HG03439 (cell line): ENCODE results near the gene BAIAP2.

ENCODE experiments used
- ATAC-seq: cut with Tn5 transposase; IDR thresholded peaks from one replicate; pipeline ENCODE4 v1.9.1; 2021; ENCODE audit warnings: mild to moderate bottlenecking, moderate library complexity; ENCODE audit not compliant: unreplicated experiment

Gene BAIAP2

DNA sequence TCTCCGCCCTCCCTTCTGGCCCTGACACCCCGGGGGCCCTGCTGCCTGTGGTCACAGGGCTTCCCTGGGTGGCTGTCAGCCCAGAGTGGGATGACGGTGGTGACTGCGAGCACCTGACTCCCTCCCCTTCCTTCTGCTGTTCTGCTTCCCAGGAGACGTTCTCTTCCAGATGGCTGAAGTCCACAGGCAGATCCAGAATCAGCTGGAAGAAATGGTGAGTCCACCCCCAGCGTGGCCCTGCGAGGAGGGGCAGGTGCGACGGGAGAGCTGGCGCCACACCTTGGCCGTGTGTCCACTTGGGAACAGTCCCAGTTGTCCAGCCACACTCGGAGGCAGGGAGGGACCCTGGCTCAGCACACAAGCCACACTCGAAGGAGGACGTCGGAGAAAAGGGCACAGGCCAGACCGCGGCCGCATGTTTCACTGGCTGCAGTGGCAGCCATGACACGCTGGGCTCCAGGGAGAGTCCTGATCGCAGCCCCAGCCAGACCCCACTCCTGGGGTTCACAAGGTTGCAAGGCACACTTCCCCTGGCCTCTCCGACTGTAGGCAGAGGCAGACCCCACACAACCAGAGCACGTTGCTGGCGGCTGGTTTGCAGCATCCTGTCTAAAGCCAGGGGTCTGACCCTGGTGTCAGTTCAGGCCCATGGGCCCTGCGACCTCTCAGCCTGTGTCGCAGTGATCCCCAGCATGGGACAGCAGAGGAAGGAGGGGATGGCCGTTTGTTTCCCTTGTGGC, 49.9 kb downstream of the BAIAP2 start:
- ATAC-seq: no peak

DNA sequence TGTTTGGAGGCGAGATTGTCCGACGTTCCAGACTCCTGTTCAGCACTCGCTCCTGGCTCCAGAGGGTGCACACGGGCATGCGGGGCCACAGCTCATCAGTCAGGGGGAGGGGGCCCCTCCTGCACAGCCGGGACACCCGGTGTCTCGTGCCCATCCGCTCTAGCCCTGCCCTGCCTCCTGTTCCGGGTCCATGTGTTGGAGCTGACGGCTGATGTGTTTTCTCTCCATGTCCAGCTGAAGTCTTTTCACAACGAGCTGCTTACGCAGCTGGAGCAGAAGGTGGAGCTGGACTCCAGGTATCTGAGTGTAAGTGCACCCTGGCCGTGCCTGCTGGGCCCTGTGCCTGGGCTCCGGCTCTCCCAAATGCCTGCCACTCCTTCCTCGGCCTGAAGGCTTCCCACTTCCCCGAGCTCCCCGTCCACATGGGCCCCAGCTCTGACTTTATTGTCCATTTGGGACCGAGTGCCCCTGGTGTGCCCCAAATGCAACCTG, 50.5 kb downstream of the BAIAP2 start:
- ATAC-seq: no peak

DNA sequence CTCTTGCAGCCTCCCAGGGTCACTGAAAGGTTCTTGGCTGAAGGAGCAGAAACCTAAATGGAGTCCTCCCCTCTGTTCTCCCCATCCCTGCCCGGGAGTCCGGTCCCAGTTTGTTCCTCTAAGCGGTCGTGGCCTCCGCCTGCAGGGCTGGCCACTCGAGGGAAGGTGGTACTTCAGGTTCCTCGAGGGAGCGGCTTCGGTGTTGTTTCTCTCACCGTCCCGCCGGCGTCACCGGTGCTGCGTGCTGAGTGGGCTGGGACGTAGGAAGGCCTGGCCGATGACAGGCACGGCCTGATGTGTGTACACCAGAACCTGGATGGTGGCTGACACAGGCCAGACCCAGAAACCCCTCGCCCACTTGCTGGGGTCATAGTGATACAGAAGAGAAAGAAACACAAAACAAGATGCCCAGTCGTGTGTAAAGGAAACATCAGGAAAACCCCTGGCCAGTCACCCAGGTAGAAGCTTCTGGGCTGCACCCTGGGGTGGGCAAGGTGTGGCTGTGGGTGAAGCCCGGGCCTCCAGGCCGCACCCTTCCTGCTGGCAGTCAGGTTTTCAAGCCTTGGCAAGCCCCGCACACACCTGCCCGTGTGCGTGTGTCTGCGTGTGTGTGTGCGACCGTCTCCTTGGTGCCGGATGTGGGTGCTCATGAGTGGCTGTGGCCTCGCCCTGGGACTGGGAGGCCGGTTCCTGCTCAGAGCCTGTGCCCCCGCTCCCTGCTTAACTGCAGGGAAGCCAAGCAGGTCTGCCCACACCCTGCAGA, 52.0 kb downstream of the BAIAP2 start:
- no peak for ATAC-seq

DNA sequence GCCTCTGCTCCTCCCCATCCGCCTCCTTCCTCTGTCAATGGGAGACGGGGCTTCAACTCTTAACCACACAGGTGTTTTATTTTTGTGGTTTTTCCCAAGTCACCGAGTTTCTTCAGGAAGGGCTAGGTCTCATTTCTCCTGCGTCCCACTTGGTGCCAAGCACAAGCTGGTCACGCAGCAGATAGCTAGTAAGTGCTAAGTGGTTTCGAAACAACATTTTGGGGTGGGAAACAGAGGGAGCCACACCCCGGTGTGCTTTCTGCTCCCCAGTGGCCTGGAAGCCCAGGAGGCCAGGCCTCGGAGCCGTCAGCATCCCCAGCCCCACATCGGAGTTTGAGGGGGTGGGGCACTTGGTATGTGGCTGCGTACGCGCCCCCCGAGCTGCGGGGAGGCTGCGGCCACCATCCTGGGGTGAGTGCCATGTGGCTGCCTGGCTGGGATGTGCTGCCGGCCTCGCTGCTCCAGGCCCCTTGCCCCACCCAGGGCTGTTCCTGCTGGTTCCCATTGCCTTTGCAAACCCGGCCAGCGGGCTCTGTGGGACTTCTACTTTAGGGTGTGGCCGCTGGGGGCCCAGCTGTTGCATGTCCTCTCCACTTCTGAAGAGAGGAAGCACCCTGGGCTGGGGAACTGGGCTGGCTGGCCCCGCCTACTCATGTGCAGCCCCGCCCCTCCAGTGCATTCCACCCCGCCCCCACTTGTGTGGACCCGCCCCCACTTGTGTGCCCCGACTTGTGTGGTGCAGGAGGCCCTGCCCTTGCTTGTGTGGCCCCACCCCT, 55.6 kb downstream of the BAIAP2 start:
- no peak for ATAC-seq

DNA sequence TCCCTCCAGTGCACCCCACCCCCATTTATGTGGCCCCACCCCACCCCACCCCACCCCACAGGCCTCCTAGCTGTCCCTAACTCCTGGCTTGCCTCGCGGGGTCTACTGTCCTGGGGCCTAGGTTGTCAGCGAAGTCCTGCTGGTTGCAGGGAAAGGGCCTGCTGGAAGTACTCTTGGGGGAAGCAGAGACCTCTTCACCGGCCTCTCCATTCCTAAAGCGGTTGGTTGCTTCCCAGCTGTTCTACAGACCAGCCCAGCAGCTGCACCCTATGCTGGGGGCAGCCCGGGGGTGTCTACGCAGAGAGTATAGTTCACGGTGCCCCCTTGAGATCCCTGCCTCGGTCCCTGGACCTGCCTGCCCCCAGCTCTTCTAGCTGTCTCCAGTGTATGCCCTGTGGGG, 56.2 kb downstream of the BAIAP2 start:
- no peak for ATAC-seq

DNA sequence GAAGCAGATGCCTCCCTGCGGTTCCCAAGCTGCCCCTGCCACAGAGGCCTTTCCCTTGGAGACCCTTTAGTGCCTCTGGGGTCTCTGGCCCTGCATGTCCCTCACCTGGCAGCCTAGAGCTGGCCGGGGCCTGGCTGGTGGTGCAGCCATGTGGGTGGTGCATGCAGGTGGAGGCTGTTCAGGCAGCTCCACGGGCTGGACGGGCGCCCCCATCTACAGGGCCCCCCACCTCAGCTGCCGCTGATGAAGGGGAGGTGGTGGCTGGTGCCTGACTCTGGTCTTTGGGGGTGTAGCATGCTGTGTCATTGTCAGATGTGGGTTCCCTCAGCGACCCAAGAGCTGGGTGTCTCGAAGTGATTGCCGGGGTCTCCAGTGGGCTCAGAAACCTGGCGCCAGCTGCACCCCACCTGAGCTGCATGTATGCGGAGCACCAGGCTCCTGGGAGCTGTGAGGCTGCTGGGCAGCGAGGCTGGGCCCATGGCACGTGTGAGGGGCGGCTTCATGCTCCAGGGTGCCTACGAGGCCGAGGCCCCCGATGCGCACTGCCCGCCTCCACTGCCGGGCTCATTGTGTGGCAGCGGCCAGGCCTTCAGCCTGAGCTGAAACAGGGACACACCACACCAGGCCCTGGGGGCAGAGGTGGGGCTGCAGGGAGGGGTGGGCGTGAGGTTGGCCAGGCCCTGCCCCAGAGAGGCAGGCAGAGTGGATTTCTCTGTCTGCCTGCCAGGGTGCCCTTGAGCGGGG, 57.0 kb downstream of the BAIAP2 start:
- no peak for ATAC-seq

DNA sequence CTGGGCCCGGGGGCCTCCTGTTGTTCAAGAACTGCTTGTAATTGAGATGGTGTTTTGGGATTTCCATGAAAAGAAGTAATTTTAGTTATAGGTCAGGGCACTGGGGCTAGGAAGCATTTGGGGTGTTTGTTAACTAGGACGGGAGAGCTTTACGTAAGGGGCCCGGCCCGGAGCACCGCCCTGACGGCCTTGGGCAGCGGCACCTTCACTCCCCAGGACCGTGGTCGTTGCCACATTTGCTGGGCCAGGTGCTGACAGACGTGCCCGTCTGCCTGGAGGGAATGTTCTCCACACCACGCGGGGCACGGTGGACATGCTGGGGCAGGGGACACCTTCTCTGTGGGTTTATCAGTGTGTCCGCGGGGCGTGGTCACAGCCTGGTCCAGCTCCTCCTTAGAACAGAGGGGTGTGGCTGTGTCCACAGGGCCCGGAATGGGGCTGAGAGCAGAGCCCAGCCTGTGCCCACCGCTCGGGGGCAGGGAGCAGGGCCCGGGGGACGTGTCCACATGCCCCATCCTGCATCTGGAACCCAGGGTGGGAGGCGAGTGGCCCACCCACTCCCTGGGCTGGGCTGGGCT, 57.7 kb downstream of the BAIAP2 start:
- ATAC-seq: no peak

DNA sequence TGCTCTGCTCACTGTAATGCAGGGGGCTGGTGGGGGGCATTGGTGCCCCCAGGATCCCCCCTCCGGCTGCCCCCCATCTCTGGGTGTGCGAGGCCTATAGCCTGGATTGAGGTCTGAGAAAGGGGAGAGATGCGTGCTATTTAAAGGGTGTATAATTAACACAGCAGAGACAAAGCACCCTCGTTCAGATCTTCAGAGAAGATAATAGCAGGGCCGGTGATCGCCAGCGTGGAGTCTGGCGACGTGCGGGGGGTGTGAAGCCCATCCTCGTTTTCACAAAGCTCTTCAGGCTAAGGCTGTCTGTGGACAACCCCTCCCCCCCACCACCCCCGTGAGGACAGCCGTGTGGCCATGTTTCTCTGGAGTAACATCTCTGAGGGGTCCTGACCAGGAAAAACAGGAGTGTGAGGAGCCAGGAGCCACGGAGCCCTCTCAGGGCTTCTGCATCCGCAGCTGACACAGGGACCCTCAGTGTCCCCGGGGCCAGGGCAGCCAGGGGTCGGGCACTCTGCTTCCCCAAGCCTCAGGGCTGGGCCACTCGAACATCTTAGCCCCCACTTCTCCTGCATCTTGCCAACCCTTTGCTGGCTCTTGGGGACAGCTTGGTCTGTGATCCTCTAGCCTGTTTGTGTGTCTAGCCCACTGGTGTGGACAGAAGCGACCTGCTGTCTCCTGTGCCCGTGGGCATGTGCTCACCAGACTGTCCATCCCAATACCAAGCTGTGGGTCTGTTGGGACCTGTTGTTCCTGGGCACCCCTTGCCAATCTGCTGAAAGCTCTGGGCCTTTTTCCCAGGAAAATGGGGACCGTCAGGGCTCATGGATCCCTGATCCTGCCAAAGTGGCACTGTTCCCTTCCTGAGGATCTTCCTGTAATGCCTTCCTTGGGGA, 58.9 kb downstream of the BAIAP2 start:
- no peak for ATAC-seq

DNA sequence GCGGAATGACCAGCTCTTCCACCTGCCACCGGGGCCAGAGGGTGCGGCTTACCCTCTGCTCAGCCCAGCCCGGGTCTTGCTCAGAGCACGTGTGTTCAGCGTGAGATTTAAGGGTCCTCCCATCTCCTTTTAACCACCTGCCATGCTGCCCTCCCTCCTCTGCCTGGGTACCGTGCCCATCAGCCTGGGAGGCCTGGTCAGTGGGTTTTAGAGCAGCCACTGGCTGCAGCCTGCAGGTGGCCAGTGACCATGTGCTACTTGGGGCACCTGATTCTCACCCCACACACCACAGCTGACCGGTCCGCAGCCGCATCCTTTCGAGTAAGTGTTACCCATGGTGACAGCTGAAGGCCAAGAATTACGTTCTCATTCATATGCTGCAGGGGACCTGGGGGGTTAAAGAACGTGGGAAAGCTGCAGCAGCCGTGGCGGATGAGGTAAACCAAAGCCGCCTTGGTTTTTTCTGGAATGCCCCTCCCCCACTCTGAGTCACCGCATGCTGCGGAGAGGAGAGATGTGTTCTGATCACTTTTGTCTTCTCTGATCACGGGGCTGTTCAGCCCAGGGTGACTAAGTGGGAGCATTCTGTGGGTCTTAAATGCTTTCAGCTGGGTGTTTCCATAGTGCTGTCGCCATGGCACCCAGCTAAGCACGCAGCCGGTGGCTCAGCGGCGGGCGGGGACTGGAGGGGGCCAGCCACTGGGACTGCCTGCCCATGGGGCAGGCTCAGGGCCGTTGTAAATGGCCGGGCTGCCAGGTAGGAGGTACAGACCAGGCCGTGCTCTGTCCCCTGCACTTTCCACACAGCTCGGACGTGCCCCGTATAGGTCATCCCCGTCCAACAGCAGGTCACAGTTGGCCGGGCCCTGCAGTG, 59.8 kb downstream of the BAIAP2 start:
- ATAC-seq: no peak

DNA sequence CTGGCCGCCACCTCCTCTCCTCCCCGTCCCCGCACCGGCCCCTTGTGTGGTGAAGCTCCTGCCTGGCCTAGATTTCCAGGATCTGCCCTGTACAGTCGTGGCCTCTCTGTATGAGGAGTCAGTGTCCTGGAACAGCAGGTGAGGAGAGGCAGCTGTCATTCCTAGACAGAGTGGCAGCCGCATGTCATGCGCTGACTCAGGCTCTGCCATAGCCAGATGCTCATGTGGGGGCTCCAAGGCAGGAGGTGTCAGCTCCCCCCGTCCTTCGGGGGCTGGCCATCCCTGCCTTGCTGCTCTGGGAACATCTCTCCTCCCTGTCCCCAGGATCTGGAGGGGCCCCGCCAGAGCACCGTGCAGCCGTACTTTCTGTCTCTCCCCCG, 60.4 kb downstream of the BAIAP2 start:
- ATAC-seq: no peak

DNA sequence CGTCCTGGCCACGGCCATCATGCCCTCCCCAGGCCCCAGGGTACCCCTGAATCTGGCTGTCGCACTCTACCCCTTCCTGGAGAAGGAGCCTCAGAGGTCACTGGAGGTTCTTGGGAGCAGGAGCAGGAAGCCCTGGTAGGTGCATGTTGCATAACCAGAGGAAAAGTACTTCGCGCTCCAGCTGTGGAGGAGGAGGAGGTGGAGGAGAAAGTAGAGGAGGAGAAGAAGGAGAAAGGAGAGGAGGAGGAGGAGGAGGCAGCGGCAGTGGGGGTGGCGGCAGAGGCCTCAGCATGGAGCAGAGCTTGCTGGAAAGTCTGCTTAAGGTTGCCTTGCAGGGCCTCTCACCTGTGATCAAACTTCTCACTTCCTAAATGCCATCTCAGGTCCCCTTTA, 61.8 kb downstream of the BAIAP2 start:
- ATAC-seq: no peak

DNA sequence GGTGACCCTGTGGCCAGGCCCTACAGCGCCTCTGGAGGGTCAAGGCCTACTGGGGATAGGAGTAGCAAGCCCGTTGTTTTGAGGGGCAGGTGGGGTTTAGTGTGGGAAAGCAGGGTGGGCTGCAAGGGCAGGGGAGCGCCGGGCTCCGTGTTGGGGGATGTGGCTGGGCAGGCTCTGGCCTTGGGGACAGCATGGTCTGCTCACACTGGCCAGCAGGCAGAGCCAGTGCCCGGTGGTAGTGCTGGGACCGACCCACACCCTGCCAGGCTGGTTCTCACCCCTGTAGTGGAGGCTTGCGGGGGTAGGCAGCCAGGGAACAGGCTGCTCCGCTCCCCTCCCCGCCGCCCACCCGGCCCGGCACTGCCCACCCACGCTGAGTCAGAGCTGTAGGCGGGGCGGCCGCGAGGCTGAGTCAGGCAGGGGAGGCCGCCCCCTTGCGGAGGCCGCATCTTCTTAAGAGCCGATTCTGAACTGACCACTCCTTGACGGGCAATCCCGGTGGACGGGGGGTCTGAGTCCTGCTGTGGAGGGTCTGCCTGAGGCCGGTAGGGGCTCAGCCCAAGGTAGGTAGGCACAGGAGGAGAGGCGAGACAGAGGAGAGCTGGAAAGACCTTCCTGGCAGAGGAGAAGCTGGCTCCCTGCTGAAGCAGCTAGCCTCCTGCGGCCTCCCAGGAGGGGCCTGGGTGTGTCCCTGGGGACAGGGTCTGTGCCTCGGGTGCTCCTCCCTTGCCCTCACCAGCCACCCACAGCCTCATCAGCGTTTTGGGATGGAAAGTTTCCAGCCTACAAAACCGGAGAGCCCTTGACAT, 62.4 kb downstream of the BAIAP2 start:
- ATAC-seq: no peak

DNA sequence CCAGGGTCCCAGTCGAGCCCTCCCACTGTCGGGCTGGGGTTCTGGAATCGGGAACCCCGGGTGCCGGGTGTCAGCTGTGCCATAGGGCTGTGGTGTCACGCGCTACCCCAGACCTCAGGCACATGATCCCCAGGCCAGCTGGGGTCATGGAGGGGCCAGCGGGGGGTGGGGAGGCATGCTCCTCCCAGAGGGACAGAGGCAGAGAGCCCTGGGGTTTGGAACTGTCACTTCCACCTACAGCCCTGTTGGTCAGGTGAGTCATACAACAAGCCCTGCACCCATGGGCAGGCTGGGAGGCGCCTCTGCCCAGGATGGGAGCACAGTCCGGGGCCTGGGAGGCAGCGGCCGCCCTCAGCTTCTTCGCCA, 63.0 kb downstream of the BAIAP2 start:
- no peak for ATAC-seq

DNA sequence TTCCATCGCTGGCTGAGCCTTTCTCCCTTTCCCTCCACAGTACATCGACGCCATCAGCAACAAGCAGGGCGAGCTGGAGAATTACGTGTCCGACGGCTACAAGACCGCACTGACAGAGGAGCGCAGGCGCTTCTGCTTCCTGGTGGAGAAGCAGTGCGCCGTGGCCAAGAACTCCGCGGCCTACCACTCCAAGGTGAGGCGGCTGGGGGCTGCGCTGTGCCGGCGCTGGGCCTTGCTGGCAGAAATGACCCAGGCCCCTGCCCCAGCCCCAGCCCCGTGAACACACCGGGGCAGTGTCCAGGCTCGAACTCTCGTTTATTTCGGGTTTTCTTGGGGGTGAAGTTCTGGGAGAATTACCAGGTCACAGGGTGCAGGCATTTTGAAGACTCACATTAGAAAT, 64.9 kb downstream of the BAIAP2 start:
- ATAC-seq: no peak

DNA sequence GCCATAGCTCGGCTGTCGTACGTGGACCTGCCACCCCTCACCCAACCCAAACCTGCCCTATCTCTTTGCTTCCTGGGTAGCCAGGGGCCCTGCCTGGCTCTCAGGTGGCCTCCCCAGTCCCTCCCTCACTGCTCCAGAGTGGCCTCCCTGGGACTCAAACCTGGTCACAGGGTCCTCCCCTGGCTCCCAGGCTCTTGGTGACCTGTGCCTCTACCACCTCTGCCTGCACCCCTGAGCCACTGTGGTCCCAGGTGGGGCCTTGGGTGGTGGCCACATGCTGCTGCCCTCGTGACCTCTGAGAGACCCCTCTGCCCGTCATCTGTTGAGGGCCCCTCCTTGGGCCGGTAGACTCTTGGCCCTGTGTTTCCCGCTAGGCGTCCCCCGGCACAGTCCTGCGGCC, 65.7 kb downstream of the BAIAP2 start:
- no peak for ATAC-seq

DNA sequence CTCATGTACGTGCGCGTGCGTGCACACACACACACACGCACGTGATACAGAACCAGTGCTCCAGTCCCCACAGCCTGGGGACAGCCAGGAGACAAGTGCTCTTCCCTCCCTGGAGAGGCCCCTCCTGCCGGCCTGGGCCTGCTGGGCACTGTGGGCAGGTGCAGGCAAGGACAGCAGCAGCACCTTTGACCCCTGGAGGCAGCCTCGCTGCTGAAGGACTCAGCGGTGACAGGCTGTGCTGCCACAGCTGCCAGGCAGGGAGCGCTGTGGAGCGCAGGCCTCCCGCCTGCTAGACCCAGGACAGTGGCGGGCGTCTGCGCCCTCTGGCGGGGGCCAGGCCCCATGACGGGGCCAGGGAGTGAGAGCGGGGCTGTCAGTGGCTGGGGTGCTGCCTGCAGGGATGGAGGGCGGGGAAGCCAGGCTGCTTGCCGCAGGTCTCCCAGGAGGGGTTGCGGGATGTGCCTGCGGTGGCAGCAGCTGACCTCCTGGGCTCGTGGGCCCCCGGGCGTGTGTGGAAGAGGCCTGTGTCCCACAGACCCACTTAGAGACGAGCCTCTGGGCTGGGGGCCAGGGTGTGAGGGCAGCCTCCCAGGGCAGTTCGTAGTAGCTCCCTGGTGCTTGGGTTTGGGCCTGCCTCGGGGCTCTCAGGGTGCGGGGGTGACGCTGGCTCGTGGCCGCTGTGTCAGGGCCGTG, 66.8 kb downstream of the BAIAP2 start:
- peak; percentile 76 for ATAC-seq

DNA sequence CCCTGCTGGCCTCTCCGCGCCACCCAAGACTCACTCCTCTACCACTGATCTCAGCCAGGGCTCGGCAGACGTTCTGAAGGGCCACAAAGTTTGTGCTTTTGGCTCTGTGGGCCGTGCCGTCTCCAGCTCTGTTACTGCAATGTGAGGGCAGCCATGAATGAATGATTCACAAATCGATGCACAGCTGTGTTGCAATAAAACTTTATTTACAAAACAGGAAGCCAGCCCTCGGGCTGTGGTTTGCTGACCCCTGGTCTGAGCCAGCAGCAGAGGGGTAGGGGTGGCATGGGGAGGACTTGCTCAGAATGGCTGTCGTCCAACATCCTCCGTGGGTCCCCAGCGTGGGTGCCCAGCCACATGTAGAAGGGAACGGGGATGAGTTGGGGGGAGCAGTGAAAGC, 67.4 kb downstream of the BAIAP2 start:
- no peak for ATAC-seq
